AG09319 (cell line): ENCODE measurements around the gene ABHD16B.

ENCODE experiments used
- DNase-seq: peaks from one replicate; pipeline ENCODE4 v3.0.0-alpha.2; 2010; ENCODE audit warnings: low read depth; ENCODE audit errors: extremely low read depth
- CTCF ChIP-seq: IDR thresholded peaks from 2 replicates; pipeline ENCODE4 v1.5.1; 2011; ENCODE audit warnings: low read depth, mild to moderate bottlenecking, inconsistent platforms, low read length, moderate library complexity

Gene ABHD16B

DNA sequence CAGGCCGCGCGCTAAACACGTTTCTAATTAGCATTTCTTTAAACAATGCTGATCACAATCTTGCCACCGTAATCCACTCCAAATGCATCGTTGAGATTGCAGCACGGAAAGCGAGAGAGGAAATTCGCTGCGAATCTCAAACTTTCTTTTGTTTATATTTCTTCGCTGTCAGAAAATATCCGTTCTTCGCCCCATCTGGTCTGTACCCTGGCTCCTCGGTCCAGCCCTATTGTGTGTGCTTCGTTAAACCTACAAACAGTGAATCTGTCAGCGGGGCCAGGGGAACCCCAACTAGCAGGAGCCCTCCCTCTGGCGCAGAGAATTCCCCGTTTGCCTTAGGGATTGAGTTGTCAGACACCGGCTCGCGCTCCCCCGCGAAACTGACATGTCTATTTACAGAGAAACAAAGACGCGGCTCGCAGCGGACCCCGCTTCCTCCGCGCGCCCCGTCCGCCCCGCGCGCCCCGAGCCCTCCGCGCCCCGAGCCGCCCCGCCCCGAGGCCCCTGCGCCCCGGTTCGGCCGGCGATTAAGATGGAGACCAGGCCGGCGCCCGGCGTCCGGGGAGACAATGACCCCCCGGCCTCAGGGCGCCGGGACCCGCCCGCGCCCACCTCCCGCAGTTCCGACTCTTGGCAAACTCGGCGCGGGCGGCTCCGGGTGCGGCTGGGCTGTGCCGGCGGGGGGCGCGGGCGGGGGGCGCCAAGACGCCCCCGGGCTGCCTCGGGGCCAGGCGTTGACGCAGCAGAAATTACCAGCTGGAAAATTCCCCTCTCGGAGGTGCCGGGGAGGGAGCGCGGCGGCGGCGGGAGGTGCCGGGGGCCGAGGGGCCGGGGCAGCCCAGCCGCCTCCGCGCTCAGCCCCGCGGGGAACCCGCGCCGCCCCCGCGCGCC, 31.1 kb upstream of the ABHD16B start:
- no peak for DNase-seq
- TF ChIP-seq CTCF: no peak

DNA sequence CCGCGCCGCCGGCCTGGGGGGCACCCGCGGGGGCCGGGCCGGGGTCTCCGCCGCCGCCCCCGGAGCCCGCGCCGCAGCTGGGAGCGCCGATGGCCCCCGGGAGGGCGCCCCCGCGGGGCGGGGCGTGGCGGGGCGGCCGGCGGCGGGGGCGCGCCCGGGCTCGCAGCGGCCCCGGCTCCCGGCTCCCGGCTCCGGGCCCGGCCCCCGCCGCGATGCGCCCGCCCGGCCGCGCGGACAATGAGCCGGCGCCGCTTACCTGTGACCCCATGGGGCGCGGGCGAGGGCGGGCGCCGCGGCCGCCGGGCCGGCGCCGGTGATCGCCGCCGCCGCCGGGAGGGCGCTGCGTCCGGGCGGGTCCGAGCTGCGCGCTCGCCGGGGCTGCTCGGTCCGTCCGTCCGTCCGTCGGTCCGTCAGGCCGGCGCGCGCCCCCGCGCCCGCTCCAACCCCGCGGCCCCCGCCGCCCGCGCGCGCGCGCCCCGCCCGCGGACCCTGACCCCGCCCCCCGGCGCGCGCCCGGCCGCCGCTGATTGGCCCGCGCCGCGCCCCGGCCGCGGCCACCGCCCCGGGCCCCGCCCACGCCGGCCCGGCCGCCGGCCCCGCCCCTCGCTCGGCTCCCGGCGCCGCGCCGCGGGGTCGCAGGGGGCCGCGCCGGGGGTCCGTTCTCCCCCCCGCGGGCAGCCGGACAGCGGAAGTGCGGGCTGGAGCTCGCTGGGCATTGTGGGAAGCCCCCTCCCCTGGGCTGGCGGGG, 30.3 kb upstream of the ABHD16B start, which contains the start of gene ZBTB46:
ZBTB46 (minus strand) TSS at position 424 of the 748 bp plus-strand sequence. CDS start 40,507 bp downstream, outside the sequence.
- no peak for DNase-seq
- no peak for TF ChIP-seq CTCF

GRCh38 chr20:63831646-63831992, 29.7 kb upstream of the ABHD16B start:
- DNase-seq: no peak
- TF ChIP-seq CTCF: no peak

DNA sequence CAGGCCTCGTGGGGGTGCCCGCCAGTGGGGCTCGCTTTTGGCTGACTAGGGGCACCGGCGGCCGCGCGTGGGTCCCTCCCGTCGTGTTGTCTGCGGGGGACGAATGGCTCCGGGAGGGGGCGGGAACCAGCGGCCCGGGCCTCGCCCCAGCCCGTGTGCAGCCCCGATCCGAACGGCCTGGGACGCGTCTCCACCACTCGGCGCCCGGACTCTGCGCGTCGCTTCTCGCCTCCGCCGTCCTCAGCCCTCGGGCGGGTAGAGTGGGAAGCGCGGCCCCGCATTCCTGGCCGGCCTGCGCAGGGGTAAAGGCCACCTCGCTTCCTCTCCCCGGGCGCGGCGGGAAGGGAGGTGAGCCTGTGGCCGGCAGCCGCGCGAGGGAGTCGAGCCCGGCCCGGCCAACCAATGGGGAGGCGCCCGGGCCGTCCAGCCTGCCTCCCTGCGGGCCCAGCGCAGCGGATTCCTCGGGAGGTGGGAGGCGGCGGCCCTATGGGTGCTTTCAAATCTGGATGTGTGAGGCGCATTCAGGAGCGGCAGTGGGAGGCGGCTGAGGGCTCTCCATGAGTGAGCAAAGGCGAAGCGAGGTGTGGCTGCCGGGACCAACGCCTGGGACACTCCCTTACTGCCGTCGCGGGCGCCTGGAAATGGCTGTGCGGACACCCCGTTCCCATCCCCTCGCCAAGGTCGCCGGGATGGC, 29.2 kb upstream of the ABHD16B start:
- TF ChIP-seq CTCF: no peak

DNA sequence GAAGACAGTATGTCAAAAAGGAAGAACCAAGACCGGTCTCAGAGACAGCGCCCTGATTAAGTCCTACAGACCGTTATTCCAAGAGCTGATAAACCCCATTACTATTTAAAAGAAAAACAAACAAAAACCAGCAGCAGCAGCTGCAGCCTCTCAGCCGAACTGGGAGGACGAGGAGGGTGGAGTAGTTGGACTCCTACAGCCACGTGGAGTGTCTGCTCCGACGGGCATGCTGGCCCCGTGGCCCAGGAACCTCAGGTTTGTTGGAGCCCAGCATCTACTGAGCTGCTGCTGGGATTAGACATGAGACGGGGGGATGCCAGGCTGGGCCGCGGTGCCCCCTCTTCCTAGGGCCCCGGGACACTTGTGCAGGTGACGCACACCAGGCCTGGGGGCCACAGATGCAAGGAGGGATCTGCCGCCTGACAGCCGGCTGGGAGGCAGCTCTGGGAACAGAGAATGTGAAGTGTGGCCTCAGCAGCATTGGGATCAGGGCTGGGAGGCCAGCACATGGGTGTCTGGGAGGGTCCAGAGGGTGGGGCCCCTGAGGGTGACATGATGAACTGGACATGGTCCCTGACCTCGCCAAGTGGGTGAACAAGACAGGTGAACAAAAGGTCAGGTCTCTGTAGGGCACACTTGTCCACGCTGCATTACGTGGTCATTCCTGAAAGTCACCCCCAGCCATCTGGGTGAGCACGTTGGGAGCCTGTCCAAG, 27.4 kb upstream of the ABHD16B start:
- TF ChIP-seq CTCF: no peak
- DNase-seq: no peak

More for the DNA sequence above, 29.2 kb upstream of the ABHD16B start:
- DNase-seq: no peak

DNA sequence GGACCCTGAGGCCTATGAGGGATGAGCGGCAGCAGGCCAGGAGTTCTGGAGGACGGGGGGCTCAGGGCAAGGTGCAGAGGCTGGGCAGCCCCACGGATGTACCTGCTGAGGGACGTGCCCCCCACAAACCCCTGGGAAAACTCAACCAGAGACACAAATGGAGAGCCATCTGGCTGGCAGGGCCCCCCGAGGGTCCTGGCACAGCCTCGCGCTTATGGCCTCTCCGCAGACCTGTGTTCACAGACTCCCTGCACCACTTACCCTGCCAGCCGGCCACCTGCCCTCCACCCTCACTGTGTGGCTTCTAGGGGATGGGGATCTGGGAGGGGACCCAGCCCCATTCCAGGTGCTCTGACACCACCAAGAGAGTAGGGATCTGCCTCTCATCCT, 26.8 kb upstream of the ABHD16B start:
- no peak for TF ChIP-seq CTCF
- no peak for DNase-seq
